ENCODE measurements around the gene MMP15. TPM values are rescaled to one million over a fixed set of nuclear protein-coding genes. Genes with fewer than 3 reads are reported as not detected.

Gene MMP15
- total RNA-seq, 4 donors from 2014 or later, result 5.2 to 9.1 (median 7.7) TPM

GRCh38 chr16:58024486-58025350 lies 836 bp upstream of the MMP15 start:
- no peak for DNase-seq (ENCODE audit: low spot score in 2 of 2)
- TF ChIP-seq CTCF (IDR thresholded peaks at IDR 0.05) (peak in 1 of 3 donors; percentile 30), POLR2A (IDR thresholded peaks at IDR 0.05) (no peak)
- intact Hi-C loops (cut with DNase I; ENCODE audit: low total_unique reads), result loop anchor here (10.0 kb wide), 1 partner anchor 100 kb away; the partner anchor contains the start of gene CFAP20
- H3K4me3 ChIP-seq (ENCODE audit: low read depth, poor library complexity, severe bottlenecking), result peak overlapping the region; percentile 43
- 7 to 10% methylated on average over 39 to 56 of the region's 57 CpGs for WGBS, 2 donors

- TF ChIP-seq POLR2A (IDR thresholded peaks at IDR 0.05) (no peak), CTCF (IDR thresholded peaks at IDR 0.05) (no peak)
- DNase-seq (ENCODE audit: low spot score in 2 of 2), result no peak
- intact Hi-C loops (cut with DNase I; ENCODE audit: low total_unique reads), result loop anchor here (10.0 kb wide), 1 partner anchor 99 kb away; the partner anchor contains the start of gene CFAP20
- H3K4me3 ChIP-seq (ENCODE audit: low read depth, poor library complexity, severe bottlenecking), result peak overlapping the region; percentile 43
- WGBS, 2 donors, result 0% methylated on average over 4 to 9 of the region's 65 CpGs
These were observed 668 bp downstream of the MMP15 start for GRCh38 chr16:58026139-58026704.

GRCh38 chr16:58026705-58027160 lies 1.2 kb downstream of the MMP15 start:
- H3K4me3 ChIP-seq (ENCODE audit: low read depth, poor library complexity, severe bottlenecking), result peak overlapping the region; percentile 43
- intact Hi-C loops (cut with DNase I; ENCODE audit: low total_unique reads), result loop anchor here (10.0 kb wide), 1 partner anchor 98 kb away; the partner anchor contains the start of gene CFAP20
- no peak for DNase-seq (ENCODE audit: low spot score in 2 of 2)
- TF ChIP-seq CTCF (IDR thresholded peaks at IDR 0.05) (no peak), POLR2A (IDR thresholded peaks at IDR 0.05) (no peak)
- WGBS, 2 donors, result 2% methylated on average over 25 to 33 of the region's 38 CpGs

GRCh38 chr16:58027161-58027915 lies 1.8 kb downstream of the MMP15 start:
- no peak for TF ChIP-seq POLR2A (IDR thresholded peaks at IDR 0.05)
- no peak for TF ChIP-seq CTCF (IDR thresholded peaks at IDR 0.05)
- intact Hi-C loops (cut with DNase I; ENCODE audit: low total_unique reads), result loop anchor here (10.0 kb wide), 1 partner anchor 97 kb away; the partner anchor contains the start of gene CFAP20
- peak overlapping the region; percentile 43 for H3K4me3 ChIP-seq (ENCODE audit: low read depth, poor library complexity, severe bottlenecking)
- 10 to 12% methylated on average over 19 of the region's 43 CpGs for WGBS, 2 donors
- DNase-seq (ENCODE audit: low spot score in 2 of 2), result no peak

- no peak overlapping the region for H3K4me3 ChIP-seq (ENCODE audit: low read depth, poor library complexity, severe bottlenecking)
- TF ChIP-seq POLR2A (IDR thresholded peaks at IDR 0.05) (no peak), CTCF (IDR thresholded peaks at IDR 0.05) (no peak)
- intact Hi-C loops (cut with DNase I; ENCODE audit: low total_unique reads), result loop anchor here (10.0 kb wide), 1 partner anchor 97 kb away; the partner anchor contains the start of gene CFAP20
- 92 to 93% methylated on average over 7 to 8 of the region's 8 CpGs for WGBS, 2 donors
- DNase-seq (ENCODE audit: low spot score in 2 of 2), result no peak
These were observed 2.4 kb downstream of the MMP15 start for GRCh38 chr16:58027916-58028455.

All from lower leg skin (tissue), 4 donors.